GM21526 (cell line): ENCODE results near the gene NUP85.
"Not testable (repeated sequence)": the region's sequence is repeated elsewhere in the genome, so short reads cannot be mapped to it uniquely, and the experiment has no call there.

Source experiments
- ATAC-seq: cut with Tn5 transposase; IDR thresholded peaks from one replicate; pipeline ENCODE4 v1.9.1; 2021; ENCODE audit warnings: moderate library complexity; ENCODE audit not compliant: unreplicated experiment, low FRiP score

The NUP85 gene

GRCh38 chr17:75239778-75240393 lies 34.4 kb downstream of the NUP85 start:
- no peak for ATAC-seq

DNA sequence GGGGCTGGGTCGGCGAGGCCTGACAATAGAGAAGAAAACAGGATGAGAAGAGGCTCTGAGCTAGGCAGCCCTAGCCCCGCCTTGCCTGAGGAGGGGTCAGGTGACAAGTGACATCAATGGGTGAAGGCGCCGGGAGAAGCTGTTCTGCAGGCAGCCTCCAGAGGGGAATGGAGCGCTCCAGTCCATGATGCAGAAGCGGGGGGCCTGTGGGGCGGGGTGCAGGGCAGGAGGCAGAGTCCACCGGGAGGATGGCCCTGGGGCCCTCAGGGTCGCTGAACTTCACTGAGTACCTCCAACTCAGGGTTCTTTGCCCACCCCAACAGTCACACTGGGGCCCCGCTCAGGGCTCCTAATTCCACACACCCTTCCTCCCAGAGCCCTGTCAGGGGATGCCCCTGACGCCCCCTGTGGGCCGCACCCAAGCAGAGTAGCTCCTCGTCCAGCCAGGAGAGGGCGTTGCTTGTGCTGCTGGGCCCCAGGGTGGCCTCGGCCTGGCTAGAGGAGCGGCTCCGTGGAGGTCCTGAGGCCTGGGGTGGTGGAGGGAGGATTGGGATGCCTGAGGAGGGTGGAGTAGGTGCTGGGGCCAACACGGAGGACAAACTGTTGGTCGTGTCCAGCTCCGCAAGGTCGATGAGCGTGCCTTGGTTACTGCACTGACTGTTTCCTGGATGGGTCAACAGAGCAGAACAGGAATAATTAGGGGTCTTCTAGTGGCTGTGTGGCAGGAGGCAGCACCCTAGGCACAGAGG lies 35.1 kb downstream of the NUP85 start:
- ATAC-seq: no peak

GRCh38 chr17:75241143-75241430 lies 35.6 kb downstream of the NUP85 start:
- no peak for ATAC-seq

DNA sequence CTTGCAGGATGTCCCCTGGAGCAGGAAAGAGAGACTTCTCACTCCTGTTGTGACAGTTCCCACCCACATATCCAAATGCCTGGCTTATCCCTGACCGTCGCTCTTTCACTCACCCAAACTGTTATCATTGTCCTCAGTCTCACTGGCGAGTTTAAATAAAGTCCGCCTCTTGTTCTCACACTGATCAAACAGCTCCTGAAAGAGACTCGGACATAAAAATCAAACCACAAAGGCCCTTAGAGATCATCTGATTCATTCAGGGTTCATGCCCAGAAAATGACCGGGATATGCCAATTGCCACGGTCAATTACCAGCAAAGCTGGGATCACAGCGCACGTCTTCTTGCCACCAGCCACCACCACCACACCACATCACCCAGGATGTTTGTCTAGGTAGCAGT lies 36.0 kb downstream of the NUP85 start:
- ATAC-seq: no peak

DNA sequence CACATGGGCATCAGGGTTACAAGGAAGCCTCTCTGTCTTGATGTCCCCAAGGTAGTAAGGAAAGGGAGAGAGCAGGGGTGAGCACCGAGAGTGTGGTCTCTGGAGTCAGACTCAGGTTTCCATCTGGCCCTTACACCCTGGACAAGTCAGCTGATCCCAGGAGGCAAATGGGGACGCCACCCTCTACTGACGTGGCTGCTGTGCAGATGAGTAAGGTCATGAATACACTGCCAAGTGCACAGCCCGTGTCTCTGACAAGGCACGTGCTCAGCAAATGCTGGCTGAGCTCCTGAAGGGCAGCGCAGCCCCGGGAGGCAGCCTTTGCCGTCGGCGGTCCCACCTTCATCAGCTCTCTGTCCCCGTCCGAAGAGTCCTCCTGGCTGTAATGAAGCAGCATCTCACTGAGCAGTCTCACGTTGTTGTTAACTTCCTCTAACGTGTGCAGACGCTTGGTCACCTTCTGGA lies 36.5 kb downstream of the NUP85 start:
- ATAC-seq: no peak

DNA sequence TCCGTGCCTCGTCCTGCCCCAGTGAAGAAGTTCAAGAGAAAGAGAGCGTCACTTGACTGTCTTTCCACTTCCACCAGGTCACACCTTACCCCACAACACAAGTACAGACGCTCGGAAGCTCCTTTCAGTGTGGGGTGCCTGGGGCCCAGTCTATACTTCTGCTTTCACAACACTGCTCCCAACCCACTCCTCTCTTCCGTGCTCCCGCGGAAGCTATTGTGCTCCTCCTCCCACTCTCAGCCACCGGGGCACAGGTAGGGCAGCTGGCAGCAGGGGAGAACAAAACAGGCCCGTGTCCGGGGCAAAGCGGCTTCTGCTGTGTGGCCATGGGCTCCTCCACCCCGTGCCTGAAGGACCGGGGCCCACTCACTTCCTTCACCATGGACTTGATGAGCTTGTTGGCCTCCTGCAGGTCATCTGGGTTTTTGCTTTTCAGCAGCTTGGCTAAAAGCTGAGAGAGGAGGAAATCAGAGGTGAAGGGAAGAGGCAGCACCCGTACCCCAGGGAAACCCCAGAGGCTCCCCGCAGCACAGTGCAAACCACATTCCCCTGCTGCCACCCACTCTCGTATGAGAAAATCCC lies 37.1 kb downstream of the NUP85 start:
- no peak for ATAC-seq

- no peak for ATAC-seq
Observed at GRCh38 chr17:75244133-75244866, 38.8 kb downstream of the NUP85 start.

GRCh38 chr17:75245011-75245410 lies 39.5 kb downstream of the NUP85 start:
- ATAC-seq: no peak

- ATAC-seq: no peak
Observed at GRCh38 chr17:75246404-75246803, 40.9 kb downstream of the NUP85 start.

- ATAC-seq: no peak
Observed at GRCh38 chr17:75249564-75249963, 44.1 kb downstream of the NUP85 start.

GRCh38 chr17:75250009-75250471 lies 44.6 kb downstream of the NUP85 start:
- ATAC-seq: peak; percentile 89

- no peak for ATAC-seq
Observed at GRCh38 chr17:75252039-75252816, 46.7 kb downstream of the NUP85 start.

GRCh38 chr17:75255954-75256698 lies 50.6 kb downstream of the NUP85 start:
- ATAC-seq: not testable (repeated sequence)

- not testable (repeated sequence) for ATAC-seq
Observed at GRCh38 chr17:75257228-75257627, 51.7 kb downstream of the NUP85 start.

DNA sequence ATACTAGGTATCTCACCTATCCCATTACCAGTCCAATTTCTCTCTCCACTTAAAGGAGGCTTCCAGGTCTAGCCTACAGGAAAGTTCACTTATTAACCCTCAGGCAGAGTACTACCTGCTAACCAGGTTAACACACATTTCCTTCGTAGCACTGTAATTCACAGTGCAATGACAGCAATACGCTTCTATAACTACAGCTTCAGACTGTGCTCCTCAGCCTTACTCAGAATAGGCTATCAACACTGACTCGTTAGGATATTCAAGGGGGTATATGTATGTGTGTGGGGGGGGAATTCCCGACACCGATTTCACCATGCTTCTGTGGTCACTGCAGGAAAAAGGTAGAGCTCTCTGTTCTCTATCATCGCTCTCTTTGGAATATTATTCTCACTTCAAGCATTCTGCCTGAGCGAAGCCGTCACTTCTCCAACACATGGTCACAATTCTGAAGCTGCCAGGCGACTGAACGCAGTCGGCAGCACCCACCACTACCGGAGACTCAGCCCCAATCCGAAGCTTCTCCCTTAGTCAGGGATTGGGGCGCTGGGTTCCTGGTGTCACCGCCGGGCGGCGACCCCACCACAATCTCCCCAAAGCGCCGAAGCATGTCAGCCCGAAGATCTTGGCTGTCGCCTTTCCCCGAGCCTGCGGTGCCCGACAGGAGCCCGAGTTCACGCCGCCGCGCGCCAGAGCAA lies 55.3 kb downstream of the NUP85 start:
- peak; percentile 20 for ATAC-seq

GRCh38 chr17:75261336-75262111 lies 56.0 kb downstream of the NUP85 start, which contains the start of the genes GGA3 and MRPS7:
Gene GGA3, minus strand, starts transcription at chr17:75261606. Its CDS starts 19 bp downstream, at chr17:75261587.
Gene MRPS7, plus strand, starts transcription at chr17:75261879. Its CDS starts 22 bp downstream, at chr17:75261901.
- ATAC-seq: peak; percentile 73

DNA sequence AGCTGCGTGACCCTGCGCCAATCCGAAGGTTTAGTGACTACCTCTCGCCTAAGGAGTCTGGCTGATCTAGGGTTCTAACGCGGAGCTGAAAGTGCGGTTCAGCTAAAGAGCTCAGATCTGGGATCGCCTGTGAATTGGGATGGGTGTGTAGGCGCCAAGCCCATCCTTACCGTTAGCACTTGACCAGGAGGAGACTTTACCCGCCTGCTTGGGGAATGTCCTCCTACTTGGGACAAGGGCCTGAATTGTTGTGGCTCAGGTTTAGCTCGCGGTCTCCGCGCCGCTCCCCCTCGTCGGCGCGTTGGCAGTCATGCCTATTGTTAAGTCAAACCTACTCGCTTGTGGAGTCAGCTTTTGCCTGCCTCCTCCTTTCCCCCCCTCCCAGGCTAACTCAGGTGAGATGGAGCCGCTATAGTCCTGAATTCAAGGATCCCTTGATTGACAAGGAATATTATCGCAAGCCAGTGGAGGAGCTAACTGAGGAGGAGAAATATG lies 56.7 kb downstream of the NUP85 start:
- ATAC-seq: no peak

- ATAC-seq: no peak
Observed at GRCh38 chr17:75263055-75263454, 57.6 kb downstream of the NUP85 start.
